ENCODE results near the gene ZNRF1.

DNA sequence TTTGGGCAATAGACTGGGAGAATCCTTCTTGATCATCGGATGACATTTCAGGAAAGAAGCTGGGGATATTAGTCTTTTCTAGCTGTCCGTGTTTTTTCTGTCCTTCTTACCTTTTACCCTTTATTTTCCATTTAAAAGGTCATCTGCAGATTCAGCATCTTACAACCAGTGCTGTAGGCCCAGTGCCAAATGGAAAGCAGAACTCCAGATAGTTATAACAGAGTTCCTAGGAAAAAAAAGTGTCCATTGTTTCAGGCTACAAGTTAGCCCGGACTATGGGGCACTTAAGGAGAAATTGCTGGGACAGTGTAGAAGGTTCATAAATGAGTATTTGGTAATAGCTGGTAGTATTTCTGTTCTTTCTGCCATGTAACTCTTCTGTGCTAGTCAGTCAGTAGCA lies 89.4 kb downstream of the ZNRF1 start:
- TF ChIP-seq POLR2A (IDR thresholded peaks at IDR 0.05) (no peak), CTCF (IDR thresholded peaks at IDR 0.05) (no peak)
